Type B pancreatic cell (in vitro differentiated cells): ENCODE measurements around the gene AUH. TPM values are rescaled to one million over a fixed set of nuclear protein-coding genes. Genes with fewer than 3 reads are reported as not detected.

Source experiments
- DNase-seq: peaks from one replicate; pipeline ENCODE4 v3.0.0; 2021; ENCODE audit warnings: mixed read lengths; ENCODE audit not compliant: unreplicated experiment; ENCODE audit errors: extremely low spot score
- H3K27ac Mint-ChIP-seq: 2 replicates; pipeline ENCODE4 v1.8.0; 2021; ENCODE audit warnings: mild to moderate bottlenecking, mixed read lengths
- H3K27me3 Mint-ChIP-seq: 2 replicates; pipeline ENCODE4 v1.8.0; 2021; ENCODE audit warnings: mixed read lengths
- H3K36me3 Mint-ChIP-seq: 2 replicates; pipeline ENCODE4 v1.8.0; 2021; ENCODE audit warnings: mixed read lengths
- H3K4me1 Mint-ChIP-seq: one replicate; pipeline ENCODE4 v1.8.0; 2021; ENCODE audit warnings: mixed read lengths; ENCODE audit not compliant: unreplicated experiment
- H3K4me3 Mint-ChIP-seq: 2 replicates; pipeline ENCODE4 v1.8.0; 2021; ENCODE audit warnings: mild to moderate bottlenecking, mixed read lengths
- H3K9me3 Mint-ChIP-seq: 2 replicates; pipeline ENCODE4 v1.8.0; 2021; ENCODE audit warnings: mixed read lengths
- total RNA-seq: library from RNA; stranded (reverse); gene quantifications from 2 replicates; pipeline ENCODE4 v1.2.1, GENCODE V29; 2021; ENCODE audit warnings: low replicate concordance
- TF ChIP-seq, protein P1 (sequence below): fragments of 200-600 bp; sonication (generic); conservative IDR thresholded peaks from 2 replicates; pipeline ENCODE4 v1.5.0; 2021; ENCODE audit warnings: antibody characterized with exemption, mild to moderate bottlenecking

The AUH gene
- total RNA-seq, 1 donor from 2014 or later: 25.0 TPM

DNA sequence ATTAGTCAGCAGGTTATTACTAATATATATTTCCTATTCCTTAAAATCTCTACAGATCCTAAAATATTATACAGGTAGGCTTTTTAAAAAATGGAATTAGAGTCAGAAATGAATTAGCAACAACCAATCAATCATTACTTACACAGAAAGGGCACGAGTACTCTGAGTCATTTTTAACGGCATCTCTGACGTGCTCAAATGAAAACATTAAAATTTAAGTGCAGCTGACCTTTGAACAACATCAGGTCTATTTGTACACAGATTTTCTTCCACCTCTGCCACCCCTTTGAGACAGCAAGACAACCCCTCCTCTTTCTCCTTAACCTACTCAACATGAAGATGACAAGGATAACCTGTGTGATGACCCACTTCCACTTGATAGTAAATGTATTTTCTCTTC lies 19.1 kb downstream of the AUH start:
- TF ChIP-seq, protein P1, sequence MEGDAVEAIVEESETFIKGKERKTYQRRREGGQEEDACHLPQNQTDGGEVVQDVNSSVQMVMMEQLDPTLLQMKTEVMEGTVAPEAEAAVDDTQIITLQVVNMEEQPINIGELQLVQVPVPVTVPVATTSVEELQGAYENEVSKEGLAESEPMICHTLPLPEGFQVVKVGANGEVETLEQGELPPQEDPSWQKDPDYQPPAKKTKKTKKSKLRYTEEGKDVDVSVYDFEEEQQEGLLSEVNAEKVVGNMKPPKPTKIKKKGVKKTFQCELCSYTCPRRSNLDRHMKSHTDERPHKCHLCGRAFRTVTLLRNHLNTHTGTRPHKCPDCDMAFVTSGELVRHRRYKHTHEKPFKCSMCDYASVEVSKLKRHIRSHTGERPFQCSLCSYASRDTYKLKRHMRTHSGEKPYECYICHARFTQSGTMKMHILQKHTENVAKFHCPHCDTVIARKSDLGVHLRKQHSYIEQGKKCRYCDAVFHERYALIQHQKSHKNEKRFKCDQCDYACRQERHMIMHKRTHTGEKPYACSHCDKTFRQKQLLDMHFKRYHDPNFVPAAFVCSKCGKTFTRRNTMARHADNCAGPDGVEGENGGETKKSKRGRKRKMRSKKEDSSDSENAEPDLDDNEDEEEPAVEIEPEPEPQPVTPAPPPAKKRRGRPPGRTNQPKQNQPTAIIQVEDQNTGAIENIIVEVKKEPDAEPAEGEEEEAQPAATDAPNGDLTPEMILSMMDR: no peak
- DNase-seq: no peak

DNA sequence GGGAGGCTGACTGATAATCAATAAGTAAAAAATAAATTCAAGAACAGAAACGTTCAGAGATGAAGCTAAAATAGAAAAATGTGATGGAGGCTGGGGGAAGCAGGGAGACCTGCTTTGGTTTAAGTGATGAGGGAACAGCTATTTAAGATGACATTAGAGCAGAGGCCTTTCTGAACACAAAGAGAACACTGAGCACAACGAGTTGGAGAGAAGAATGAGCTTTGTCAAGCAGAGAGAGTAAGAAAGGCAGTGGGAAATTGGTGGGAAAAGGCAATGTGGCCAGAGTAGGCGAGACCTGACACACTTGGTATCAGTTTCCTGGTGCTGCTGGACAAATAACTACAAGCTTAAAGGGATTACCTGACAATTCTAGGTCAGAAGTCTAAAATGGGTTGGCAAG lies 20.0 kb downstream of the AUH start:
- Mint-ChIP-seq H3K4me3 (no peak overlapping the region), H3K27ac (no peak overlapping the region), H3K9me3 (no peaks in the 10 kb centered on the region), H3K36me3 (peaks cover 67% of the 10 kb centered on the region), H3K27me3 (no peaks in the 10 kb centered on the region), H3K4me1 (peaks cover 7% of the 10 kb centered on the region)
- TF ChIP-seq, protein P1: no peak
- DNase-seq: no peak

More for the DNA sequence above, 19.1 kb downstream of the AUH start:
- H3K27ac Mint-ChIP-seq: no peak overlapping the region
- peaks cover 63% of the 10 kb centered on the region for H3K36me3 Mint-ChIP-seq
- peaks cover 7% of the 10 kb centered on the region for H3K4me1 Mint-ChIP-seq
- H3K27me3 Mint-ChIP-seq: no peaks in the 10 kb centered on the region
- no peak overlapping the region for H3K4me3 Mint-ChIP-seq
- no peaks in the 10 kb centered on the region for H3K9me3 Mint-ChIP-seq

DNA sequence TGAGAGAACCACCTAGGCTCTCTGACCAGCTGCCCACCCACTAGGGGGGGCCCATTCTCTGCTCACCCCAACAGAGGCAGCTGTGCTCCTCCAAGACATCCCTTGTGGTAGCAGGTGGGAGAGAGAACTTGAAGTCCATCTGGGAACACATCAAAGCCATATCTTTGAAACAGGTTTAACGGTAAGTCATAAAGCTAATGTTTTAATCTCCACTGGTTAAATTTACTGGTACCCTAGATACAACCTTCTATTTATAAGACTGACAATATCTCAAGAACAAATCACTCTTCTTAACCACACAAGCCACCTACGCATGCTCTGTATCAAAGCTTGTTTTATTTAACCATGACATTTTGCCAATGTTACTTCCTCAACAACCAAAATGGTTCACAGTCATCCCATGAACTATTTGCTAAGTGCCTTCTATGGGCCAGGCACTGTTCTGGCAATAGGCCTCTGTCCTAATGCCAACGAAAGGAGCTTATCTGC lies 20.4 kb downstream of the AUH start:
- Mint-ChIP-seq H3K27me3 (no peaks in the 10 kb centered on the region), H3K4me1 (peaks cover 7% of the 10 kb centered on the region), H3K4me3 (no peak overlapping the region), H3K36me3 (peaks cover 67% of the 10 kb centered on the region), H3K27ac (no peak overlapping the region), H3K9me3 (no peaks in the 10 kb centered on the region)
- TF ChIP-seq, protein P1: no peak
- DNase-seq: no peak

DNA sequence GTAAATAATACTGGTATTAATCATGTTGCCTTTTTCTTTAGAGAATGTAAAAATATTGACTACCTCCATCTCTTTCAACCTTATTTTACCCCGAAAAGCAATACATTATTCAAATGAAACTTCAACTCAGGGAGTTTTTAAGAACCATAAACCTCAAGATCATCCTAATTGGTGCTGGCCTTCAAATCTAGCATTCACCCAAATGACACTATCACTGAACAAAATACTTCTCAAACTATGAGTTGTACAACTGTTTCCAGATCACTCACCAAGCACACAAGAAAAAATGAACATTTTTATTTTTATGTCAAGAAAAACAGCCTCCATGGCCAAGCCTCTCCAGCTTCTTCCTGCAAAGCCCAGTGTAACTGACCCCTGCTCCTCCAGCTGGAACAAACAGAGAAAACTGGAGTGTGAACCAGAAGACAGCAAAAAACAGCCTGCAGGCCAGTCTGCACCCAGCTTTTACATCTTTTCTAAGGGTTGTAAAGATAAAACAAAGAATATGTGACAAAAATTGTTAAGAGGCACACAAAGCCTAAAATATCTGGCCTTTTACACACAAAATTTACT lies 21.2 kb downstream of the AUH start:
- H3K36me3 Mint-ChIP-seq: peaks cover 67% of the 10 kb centered on the region
- H3K27ac Mint-ChIP-seq: no peak overlapping the region
- no peaks in the 10 kb centered on the region for H3K9me3 Mint-ChIP-seq
- H3K4me3 Mint-ChIP-seq: no peak overlapping the region
- TF ChIP-seq, protein P1: no peak
- no peaks in the 10 kb centered on the region for H3K27me3 Mint-ChIP-seq
- H3K4me1 Mint-ChIP-seq: peaks cover 8% of the 10 kb centered on the region
- DNase-seq: no peak

DNA sequence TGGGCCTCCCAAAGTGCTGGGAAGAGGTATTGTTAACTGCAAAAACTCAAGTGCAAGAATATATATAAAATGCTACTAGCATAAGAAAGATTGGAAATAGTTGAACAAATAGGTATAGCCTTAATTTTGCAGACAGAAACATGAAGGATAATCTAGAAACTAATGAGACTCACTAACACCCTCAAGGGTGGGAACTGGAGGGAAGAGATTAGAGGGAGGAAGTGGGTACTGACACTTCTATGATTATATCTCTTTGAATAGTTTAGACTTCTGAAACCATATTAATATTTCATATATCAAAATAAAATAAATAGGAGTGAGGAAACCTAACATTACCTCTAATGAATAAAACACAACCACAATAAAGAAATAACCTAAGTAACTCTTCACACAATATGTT lies 23.0 kb downstream of the AUH start:
- peaks cover 52% of the 10 kb centered on the region for H3K36me3 Mint-ChIP-seq
- no peak overlapping the region for H3K27ac Mint-ChIP-seq
- no peaks in the 10 kb centered on the region for H3K27me3 Mint-ChIP-seq
- no peak for DNase-seq
- H3K9me3 Mint-ChIP-seq: no peaks in the 10 kb centered on the region
- H3K4me1 Mint-ChIP-seq: peaks cover 16% of the 10 kb centered on the region
- no peak overlapping the region for H3K4me3 Mint-ChIP-seq
- TF ChIP-seq, protein P1: no peak

DNA sequence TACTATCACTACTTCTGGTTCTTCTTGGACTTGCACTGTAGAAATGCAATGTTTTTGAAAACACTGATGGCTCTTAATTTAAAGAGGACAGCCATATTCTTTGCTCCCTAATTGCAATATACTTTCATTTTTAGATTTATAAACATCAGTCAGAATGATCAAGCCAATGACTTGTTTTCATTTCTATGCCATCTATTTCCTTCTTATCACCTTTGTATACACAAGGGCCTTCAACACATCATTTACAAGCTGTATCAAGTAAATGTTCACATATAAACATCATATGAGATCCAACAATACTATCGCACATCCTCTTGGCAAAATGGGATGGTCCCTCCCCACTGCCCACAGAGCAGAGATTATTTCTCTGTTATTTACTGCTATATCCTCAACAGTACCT lies 24.9 kb downstream of the AUH start:
- Mint-ChIP-seq H3K4me3 (no peak overlapping the region), H3K27me3 (no peaks in the 10 kb centered on the region), H3K27ac (no peak overlapping the region), H3K4me1 (peaks cover 16% of the 10 kb centered on the region), H3K9me3 (no peaks in the 10 kb centered on the region), H3K36me3 (peaks cover 44% of the 10 kb centered on the region)
- DNase-seq: no peak
- TF ChIP-seq, protein P1: no peak
